Ovary (tissue), 3 donors: ENCODE measurements around the gene KCNIP4.

Source experiments
- CTCF ChIP-seq, 3 donors: fragments of 450-650 bp in 2 of 3; fragments of 200-600 bp in 1 of 3; IDR thresholded peaks; one replicate each; pipeline versions ENCODE4 v1.5.1 to v1.8.0; 2016 to 2022; ENCODE audit warnings: antibody characterized with exemption in 3 of 3, mild to moderate bottlenecking in 1 of 3
- POLR2A ChIP-seq: fragments of 450-650 bp; IDR thresholded peaks from one replicate; pipeline ENCODE4 v1.6.1; 2017; ENCODE audit warnings: antibody characterized with exemption, mild to moderate bottlenecking, moderate library complexity
- donor health status: DM: no; HTN: no; CAD: no.

GRCh38 chr4:21677173-21677572, 271.4 kb downstream of the KCNIP4 start:
- no peak for TF ChIP-seq POLR2A
- no peak for TF ChIP-seq CTCF (IDR thresholded peaks at IDR 0.05)
